ENCODE results near the gene PHB1.

DNA sequence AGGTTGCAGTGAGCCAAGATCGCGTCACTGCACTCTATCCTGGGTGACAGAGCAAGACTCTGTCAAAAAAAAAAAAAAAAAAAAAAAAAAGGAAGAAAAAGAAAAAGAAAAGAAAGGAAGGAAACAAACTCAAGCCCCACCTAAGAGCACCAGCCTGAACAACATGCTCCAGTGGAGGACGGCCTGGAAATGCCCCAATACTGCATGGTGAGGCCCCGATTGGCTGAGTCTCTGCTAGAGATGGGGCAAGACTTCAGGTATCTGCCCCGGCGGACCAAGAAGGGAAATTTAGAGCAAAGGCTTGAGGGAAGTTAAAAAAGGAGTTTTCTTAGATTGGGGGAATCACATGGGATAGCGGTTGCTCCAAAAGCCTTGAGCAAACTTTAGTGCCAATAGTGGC lies 42.3 kb downstream of the PHB1 start:
- TF ChIP-seq POLR2A (IDR thresholded peaks at IDR 0.05; ENCODE audit: low read depth, low read length) (no peak), POLR2AphosphoS5 (IDR thresholded peaks at IDR 0.05; ENCODE audit: low read depth, low read length) (no peak)

All from GM12892 (cell line).